Panc1 (cell line): ENCODE results near the gene BARX1. TPM values are rescaled to one million over a fixed set of nuclear protein-coding genes. Genes with fewer than 3 reads are reported as not detected.

Experiments
- ATAC-seq: fragments of 200-7000 bp; cut with Tn5 transposase; 2 replicates; pipeline ENCODE4 v1.9.1; 2020; ENCODE audit warnings: mild to moderate bottlenecking, moderate library complexity
- BruUV-seq: library from RNA; stranded (reverse); fragments of 400-500 nt; replicated peaks from 2 replicates; lab custom pipeline; 2021; lab: Mats Ljungman, UMichigan
- CTCF ChIA-PET: fragments of 300-600 bp; sonication (Branson Sonifier 250); formaldehyde crosslinking; loops from one replicate; lab custom pipeline; 2022; ENCODE audit warnings: antibody characterized with exemption; lab: Charles Lee
- POLR2A ChIA-PET: fragments of 300-600 bp; sonication (Branson Sonifier 250); formaldehyde crosslinking; loops from one replicate; lab custom pipeline; 2022; ENCODE audit warnings: antibody characterized with exemption; lab: Charles Lee
- DNase-seq: peaks from one replicate; pipeline ENCODE4 v3.0.0-alpha.2; 2010; ENCODE audit warnings: low read depth, low spot score
- H3K27ac ChIP-seq: 2 replicates; pipeline ENCODE4 v1.5.1; 2011; ENCODE audit warnings: mild to moderate bottlenecking, low read length, inconsistent platforms
- H3K27me3 ChIP-seq: fragments of 200-500 bp; sonication (Bioruptor generic); 2 replicates; pipeline ENCODE4 v1.6.0; 2014; ENCODE audit warnings: low read length, inconsistent platforms; ENCODE audit not compliant: control insufficient read depth, insufficient read depth
- H3K36me3 ChIP-seq: fragments of 200-500 bp; sonication (Bioruptor generic); 2 replicates; pipeline ENCODE4 v1.5.1; 2014; ENCODE audit warnings: inconsistent platforms, mild to moderate bottlenecking, low read length, moderate library complexity; ENCODE audit not compliant: control insufficient read depth, insufficient read depth
- H3K4me1 ChIP-seq: 2 replicates; pipeline ENCODE4 v1.5.1; 2011; ENCODE audit warnings: inconsistent platforms, mild to moderate bottlenecking, low read length, moderate library complexity; ENCODE audit not compliant: control insufficient read depth, insufficient read depth
- H3K4me3 ChIP-seq, 2 experiments: 2 replicates each; pipeline ENCODE4 v1.5.1; 2011 to 2012; ENCODE audit warnings: low read depth in 2 of 2, low read length in 2 of 2, mild to moderate bottlenecking in 2 of 2, inconsistent platforms in 1 of 2, moderate library complexity in 1 of 2
- H3K9me3 ChIP-seq: fragments of 200-500 bp; sonication (Bioruptor generic); 2 replicates; pipeline ENCODE4 v1.5.1; 2014; ENCODE audit warnings: low read depth, mild to moderate bottlenecking, inconsistent platforms, low read length, moderate library complexity; ENCODE audit not compliant: control insufficient read depth, insufficient read depth
- CTCF ChIP-seq: fragments of 450-650 bp; IDR thresholded peaks from 2 replicates; pipeline ENCODE4 v1.5.1; 2017; ENCODE audit warnings: mild to moderate bottlenecking
- POLR2AphosphoS5 ChIP-seq: IDR thresholded peaks from 2 replicates; pipeline ENCODE4 v1.6.1; 2012; ENCODE audit warnings: mild to moderate bottlenecking, low read depth, low read length, moderate library complexity
- REST ChIP-seq, 2 experiments: IDR thresholded peaks; 2 replicates each; pipeline ENCODE4 v1.6.1; 2011 to 2012; ENCODE audit warnings: low read depth in 2 of 2, control low read depth in 1 of 2, low read length in 1 of 2, mild to moderate bottlenecking in 1 of 2, moderate library complexity in 1 of 2; ENCODE audit not compliant: insufficient read depth in 1 of 2
- SIN3A ChIP-seq: IDR thresholded peaks from 2 replicates; pipeline ENCODE4 v1.6.1; 2012; ENCODE audit warnings: low read depth, mild to moderate bottlenecking, low read length, moderate library complexity, borderline replicate concordance; ENCODE audit not compliant: insufficient read depth
- TCF7L2 ChIP-seq: IDR thresholded peaks from 2 replicates; pipeline ENCODE4 v1.6.1; 2011; ENCODE audit warnings: mild to moderate bottlenecking, low read depth, low read length, inconsistent platforms
- in situ Hi-C: cut with HindIII; loops from 2 replicates; pipeline ENCODE4 v1.10.0; 2016; ENCODE audit warnings: low sequenced_read_pairs, low pct_unique_long_range_greater_than_20kb
- intact Hi-C: fragments of 100-400 bp; cut with micrococcal nuclease; formaldehyde crosslinking; loops from one replicate; pipeline ENCODE4 v1.10.0; 2022; ENCODE audit not compliant: unreplicated experiment
- total RNA-seq: library from RNA; stranded (reverse); gene quantifications from one replicate; pipeline ENCODE4 v1.2.1, GENCODE V29; 2021; ENCODE audit not compliant: unreplicated experiment

The BARX1 gene
- total RNA-seq, 1 experiment from 2014 or later: 81.2 TPM

GRCh38 chr9:93992830-93993229, 37.7 kb upstream of the BARX1 start:
- in situ Hi-C loops: no loop called here
- no peak for DNase-seq
- no peak for TF ChIP-seq REST (IDR thresholded peaks at IDR 0.05; ENCODE audit: insufficient read depth in 1 of 2, low read depth in 2 of 2, low read length in 1 of 2)
- TF ChIP-seq SIN3A: no peak
- TF ChIP-seq TCF7L2: no peak
- no peak for TF ChIP-seq CTCF
- TF ChIP-seq POLR2AphosphoS5: no peak
- intact Hi-C loops: no loop called here
- no peak overlapping the region for H3K27ac ChIP-seq
- no peaks in the 10 kb centered on the region for H3K36me3 ChIP-seq
- ATAC-seq: no peak
- H3K4me1 ChIP-seq: no peaks in the 10 kb centered on the region
- H3K9me3 ChIP-seq: no peaks in the 10 kb centered on the region
- BruUV-seq: no TSS peak
- CTCF ChIA-PET: no interaction called here
- no peaks in the 10 kb centered on the region for H3K27me3 ChIP-seq
- POLR2A ChIA-PET: no interaction called here
- no peak overlapping the region for H3K4me3 ChIP-seq

GRCh38 chr9:93990448-93990847, 35.3 kb upstream of the BARX1 start:
- TF ChIP-seq SIN3A (no peak), CTCF (no peak), POLR2AphosphoS5 (no peak), REST (IDR thresholded peaks at IDR 0.05; ENCODE audit: insufficient read depth in 1 of 2, low read depth in 2 of 2, low read length in 1 of 2) (no peak), TCF7L2 (no peak)
- ATAC-seq: no peak
- Histone ChIP-seq H3K4me1 (no peaks in the 10 kb centered on the region), H3K4me3 (no peak overlapping the region), H3K27ac (no peak overlapping the region), H3K9me3 (no peaks in the 10 kb centered on the region), H3K27me3 (no peaks in the 10 kb centered on the region), H3K36me3 (no peaks in the 10 kb centered on the region)
- in situ Hi-C loops: no loop called here
- BruUV-seq: no TSS peak
- ChIA-PET POLR2A (no interaction called here), CTCF (no interaction called here)
- DNase-seq: no peak
- intact Hi-C loops: no loop called here
